Neutrophil (primary cell): Measurements from ENCODE around the gene VSIG10L2.

Source experiments
- H3K27ac ChIP-seq: fragments of 200-600 bp; sonication (generic); 2 replicates; pipeline ENCODE4 v1.5.1; 2016; ENCODE audit warnings: mild to moderate bottlenecking, moderate library complexity
- H3K27me3 ChIP-seq: fragments of 200-600 bp; sonication (generic); 2 replicates; pipeline ENCODE4 v1.6.0; 2016; ENCODE audit warnings: mild to moderate bottlenecking
- H3K36me3 ChIP-seq: fragments of 200-600 bp; sonication (generic); 2 replicates; pipeline ENCODE4 v1.5.1; 2017
- H3K4me1 ChIP-seq, 2 experiments: fragments of 200-600 bp in 1 of 2; sonication (generic) in 1 of 2; 1 replicate in 1 of 2; 2 replicates in 1 of 2; pipeline versions ENCODE4 v1.5.1 to v1.6.1; 2013 to 2016; ENCODE audit warnings: low read depth in 1 of 2, low read length in 1 of 2, mild to moderate bottlenecking in 1 of 2, moderate library complexity in 1 of 2; ENCODE audit not compliant: control insufficient read depth in 1 of 2, insufficient read depth in 1 of 2
- H3K4me3 ChIP-seq, 2 experiments: fragments of 200-600 bp in 1 of 2; sonication (generic) in 1 of 2; 1 replicate in 1 of 2; 2 replicates in 1 of 2; pipeline ENCODE4 v1.5.1; 2013 to 2016; ENCODE audit warnings: low read depth in 1 of 2, low read length in 1 of 2, mild to moderate bottlenecking in 1 of 2, moderate library complexity in 1 of 2
- H3K9me3 ChIP-seq: fragments of 200-600 bp; sonication (generic); 2 replicates; pipeline ENCODE4 v1.5.1; 2016
- CTCF ChIP-seq: fragments of 200-600 bp; sonication (generic); IDR thresholded peaks from 2 replicates; pipeline ENCODE4 v1.5.1; 2016; ENCODE audit warnings: antibody characterized with exemption

VSIG10L2 gene

DNA sequence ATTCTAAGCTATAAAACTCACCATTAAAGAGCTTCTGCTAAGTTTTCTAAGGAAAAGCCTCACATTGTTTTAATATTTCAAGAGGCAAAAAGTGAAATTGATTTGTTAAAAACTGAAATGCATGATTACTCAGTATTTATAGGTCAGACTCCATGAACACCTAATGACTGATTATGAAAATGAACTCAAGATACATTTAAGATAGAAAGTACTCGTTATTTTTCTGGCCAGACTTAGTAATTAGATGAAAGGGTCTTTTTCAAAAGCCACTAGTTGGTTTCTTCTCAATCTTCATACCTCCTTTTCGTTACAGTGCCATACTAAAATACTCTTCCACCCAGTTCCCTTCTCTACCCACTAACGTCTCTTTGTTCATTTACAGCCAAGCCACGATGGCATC is 56.3 kb downstream of the VSIG10L2 start:
- Histone ChIP-seq H3K4me3 (no peak overlapping the region), H3K27ac (no peak overlapping the region), H3K27me3 (peaks cover 16% of the 10 kb centered on the region), H3K4me1 (no peaks in the 10 kb centered on the region), H3K36me3 (no peaks in the 10 kb centered on the region), H3K9me3 (no peaks in the 10 kb centered on the region)
- no peak for TF ChIP-seq CTCF
